Measurements from ENCODE around the gene RPS17.
"Not testable (repeated sequence)": the region's sequence is repeated elsewhere in the genome, so short reads cannot be mapped to it uniquely, and the experiment has no call there.

Gene RPS17

GRCh38 chr15:82548700-82549099, 8.4 kb upstream of the RPS17 start:
- H3K4me3 ChIP-seq (ENCODE audit: low read depth, low read length): no peak overlapping the region

DNA sequence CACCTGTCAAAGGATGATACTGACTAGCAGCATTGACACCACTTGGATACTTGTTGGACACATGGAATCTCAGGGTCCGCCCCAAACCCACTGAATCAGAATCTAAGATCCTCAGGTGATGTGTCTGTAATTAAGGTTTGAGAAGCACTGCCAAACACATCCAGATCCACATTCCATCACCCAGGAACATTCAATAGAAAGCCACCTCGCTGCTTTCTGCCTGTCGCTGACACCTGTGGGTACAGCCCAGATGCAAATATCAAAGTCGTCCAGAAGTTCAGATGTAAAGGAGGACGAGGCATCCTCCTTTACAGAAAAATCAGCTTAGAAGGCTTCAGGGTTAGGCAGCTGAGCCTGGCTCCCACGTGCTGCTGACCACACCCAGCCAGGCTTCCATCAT, 5.2 kb upstream of the RPS17 start:
- no peak overlapping the region for H3K4me3 ChIP-seq (ENCODE audit: low read depth, low read length)

- no peak overlapping the region for H3K4me3 ChIP-seq (ENCODE audit: low read depth, low read length)
These were observed 4.7 kb upstream of the RPS17 start for GRCh38 chr15:82545002-82545401.

GRCh38 chr15:82544431-82544830, 4.2 kb upstream of the RPS17 start:
- no peak overlapping the region for H3K4me3 ChIP-seq (ENCODE audit: low read depth, low read length)

DNA sequence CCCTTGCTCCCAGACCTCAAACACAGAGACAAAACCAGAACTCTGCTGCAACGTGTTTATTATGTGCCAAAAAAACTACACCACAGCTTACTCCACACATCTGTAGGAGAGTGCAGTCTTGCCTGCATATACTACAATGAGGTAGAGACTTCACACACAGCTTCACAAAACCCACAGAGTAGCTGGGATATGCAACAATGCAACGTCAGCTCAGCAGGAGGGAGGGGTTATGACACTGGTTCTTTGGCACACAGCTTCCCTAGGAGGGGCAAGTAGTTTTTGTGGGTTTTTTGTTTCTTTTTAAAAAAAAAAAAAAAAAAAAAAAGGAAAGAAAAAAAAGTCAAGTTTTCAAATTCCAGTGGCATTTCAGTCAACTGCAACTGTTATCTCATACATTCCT, 2.9 kb upstream of the RPS17 start:
- no peak overlapping the region for H3K4me3 ChIP-seq (ENCODE audit: low read depth, low read length)

DNA sequence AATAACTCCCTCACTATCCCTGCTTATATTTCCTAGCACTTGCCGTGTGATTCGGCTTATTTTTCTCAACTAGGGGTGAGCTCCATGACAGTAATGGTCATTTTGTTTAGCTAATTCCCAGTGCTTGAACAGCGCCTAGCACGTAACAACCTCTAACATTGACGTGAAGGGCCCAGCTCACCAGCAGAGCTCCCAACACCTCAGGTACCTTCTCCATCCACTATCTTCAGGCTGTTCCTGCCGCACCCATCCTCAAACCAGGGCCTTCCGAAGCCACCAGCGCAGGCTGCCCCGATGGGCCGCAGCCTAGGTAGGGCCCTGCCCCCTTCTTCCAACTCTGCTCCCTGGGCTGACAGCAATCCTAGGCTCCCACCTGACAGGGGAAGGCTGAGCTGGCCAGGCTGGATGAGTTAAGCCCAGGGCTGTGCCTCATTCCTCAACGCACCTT, 751 bp upstream of the RPS17 start:
- peak overlapping the region; percentile 99 for H3K4me3 ChIP-seq (ENCODE audit: low read depth, low read length)

GRCh38 chr15:82539691-82540054, 584 bp downstream of the RPS17 start:
- H3K4me3 ChIP-seq (ENCODE audit: low read depth, low read length): peak overlapping the region; percentile 99

GRCh38 chr15:82538961-82539690, 1.1 kb downstream of the RPS17 start:
- H3K4me3 ChIP-seq (ENCODE audit: low read depth, low read length): peak overlapping the region; percentile 99

- H3K4me3 ChIP-seq (ENCODE audit: low read depth, low read length): no peak overlapping the region
These were observed 2.8 kb downstream of the RPS17 start for GRCh38 chr15:82537351-82537908.

DNA sequence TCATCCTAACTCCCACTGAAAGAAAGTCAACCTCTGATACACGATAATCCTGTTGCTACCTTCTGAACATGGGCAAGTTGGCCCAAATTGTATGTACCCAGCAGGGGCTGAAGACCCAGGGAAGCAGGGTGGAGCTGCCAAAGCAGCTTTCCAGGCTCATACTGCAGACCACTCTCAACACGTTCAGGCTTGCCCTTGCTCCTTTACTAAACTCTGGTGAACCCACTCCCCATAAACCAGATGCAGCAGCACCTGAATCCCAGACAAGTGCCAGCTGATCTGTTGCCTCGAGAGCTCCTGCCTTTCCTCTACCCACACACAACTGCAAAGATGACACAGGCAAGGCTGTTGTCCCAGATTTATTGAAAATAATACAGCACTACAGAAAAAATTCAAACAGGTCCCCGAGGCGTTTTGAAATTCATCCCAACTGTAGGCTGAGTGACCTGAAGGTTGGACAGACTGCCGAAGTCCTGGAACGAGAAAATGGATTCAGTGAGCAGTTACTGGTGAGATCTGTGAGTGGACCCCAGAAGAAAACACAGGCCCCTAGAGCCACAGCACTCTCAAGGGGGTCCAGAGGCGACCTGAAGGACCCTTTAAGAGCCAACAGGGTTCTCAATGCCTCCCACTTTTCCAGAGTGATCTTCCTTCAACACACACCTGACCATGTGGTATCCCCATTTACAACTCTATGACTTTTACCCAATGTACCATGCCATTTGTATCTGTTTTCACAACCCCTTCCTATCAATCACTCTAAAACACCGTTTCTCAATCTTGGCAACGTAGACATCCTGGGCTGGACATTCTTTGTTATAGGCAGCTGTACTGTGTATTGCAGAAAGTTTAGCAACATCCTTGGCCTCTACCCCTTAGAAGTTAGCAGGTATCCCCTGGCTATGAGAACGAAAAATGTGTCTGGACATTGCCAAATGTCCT, 3.6 kb downstream of the RPS17 start:
- no peak overlapping the region for H3K4me3 ChIP-seq (ENCODE audit: low read depth, low read length)

DNA sequence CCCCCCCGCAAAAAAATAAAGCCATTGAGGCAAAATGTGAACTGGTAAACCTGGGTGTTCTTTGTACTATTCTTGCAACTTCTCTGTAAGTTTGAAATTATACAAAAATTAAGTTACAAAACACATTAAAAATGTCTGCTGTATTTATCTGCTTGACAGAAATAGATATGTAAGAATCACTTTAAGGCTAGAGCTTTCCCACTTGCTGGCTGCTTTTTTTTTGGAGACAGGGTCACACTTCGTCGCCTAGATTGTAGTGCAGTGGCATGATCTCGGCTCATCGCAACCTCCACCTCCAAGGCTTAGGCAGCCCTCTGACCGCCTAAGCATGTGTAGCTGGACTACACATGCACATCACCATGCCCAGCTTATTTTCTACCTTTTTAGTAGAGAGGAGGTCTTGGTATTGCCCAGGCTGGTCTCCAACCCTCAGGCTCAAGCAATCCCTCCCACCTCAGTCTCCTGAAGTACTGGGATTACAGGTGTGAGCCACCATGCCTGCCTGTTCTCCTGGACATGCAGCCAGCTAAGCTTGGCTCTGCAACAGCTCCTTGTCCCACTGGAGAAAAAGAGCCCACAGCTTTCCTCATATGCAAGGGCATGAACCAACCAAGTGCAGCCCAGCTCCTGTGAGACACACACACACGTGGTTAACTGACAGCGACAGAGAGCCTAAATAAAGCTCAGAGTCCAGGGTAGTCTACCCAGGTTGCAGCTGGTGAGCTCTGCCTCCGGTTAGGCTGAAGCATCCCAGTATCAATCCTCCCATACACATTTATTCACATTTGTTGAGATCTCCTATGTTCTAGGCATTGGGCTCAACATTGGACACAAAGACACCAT, 4.5 kb downstream of the RPS17 start:
- H3K4me3 ChIP-seq (ENCODE audit: low read depth, low read length): no peak overlapping the region

DNA sequence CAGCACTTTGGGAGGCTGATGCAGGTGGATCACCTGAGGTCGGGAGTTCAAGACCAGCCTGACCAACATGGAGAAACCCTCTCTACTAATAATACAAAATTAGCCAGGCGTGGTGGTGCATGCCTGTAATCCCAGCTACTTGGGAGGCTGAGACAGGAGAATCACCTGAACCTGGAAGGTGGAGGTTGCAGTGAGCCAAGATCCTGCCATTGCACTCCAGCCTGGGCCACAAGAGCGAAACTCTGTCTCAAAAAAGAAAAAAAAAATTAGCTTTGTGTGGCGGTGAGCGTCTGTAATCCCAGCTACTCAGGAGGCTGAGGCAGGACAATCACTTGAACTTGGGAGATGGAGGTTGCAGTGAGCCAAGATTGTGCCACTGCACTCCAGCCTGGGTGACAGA, 5.1 kb downstream of the RPS17 start:
- not testable (repeated sequence) for H3K4me3 ChIP-seq (ENCODE audit: low read depth, low read length)

GRCh38 chr15:82534457-82534861, 5.8 kb downstream of the RPS17 start:
- not testable (repeated sequence) for H3K4me3 ChIP-seq (ENCODE audit: low read depth, low read length)

- no peak overlapping the region for H3K4me3 ChIP-seq (ENCODE audit: low read depth, low read length)
These were observed 6.5 kb downstream of the RPS17 start for GRCh38 chr15:82533801-82534200.

DNA sequence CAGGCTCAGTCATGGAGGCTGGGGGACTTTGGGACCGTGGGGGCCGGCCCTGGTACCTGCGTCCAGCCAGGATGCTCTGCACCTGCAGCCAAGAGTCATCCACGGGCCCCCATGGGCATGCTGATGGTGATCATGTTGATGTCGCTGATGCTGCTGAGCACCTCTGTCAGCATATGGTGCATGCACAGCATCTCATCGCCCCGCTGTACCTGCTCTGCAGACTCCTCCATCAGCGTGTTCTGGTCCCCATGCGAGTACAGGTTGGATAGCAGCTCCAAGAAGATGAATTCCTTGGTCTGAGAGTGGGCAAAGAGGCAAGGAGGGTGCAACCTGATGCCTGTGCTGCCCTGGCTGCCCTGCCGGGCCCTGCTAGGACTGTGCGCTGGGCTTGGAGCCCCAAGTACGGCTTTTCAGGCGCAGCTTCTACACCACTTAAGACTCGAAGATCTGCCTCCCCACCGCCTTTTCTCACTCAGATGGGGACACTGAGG, 7.2 kb downstream of the RPS17 start:
- H3K4me3 ChIP-seq (ENCODE audit: low read depth, low read length): no peak overlapping the region

DNA sequence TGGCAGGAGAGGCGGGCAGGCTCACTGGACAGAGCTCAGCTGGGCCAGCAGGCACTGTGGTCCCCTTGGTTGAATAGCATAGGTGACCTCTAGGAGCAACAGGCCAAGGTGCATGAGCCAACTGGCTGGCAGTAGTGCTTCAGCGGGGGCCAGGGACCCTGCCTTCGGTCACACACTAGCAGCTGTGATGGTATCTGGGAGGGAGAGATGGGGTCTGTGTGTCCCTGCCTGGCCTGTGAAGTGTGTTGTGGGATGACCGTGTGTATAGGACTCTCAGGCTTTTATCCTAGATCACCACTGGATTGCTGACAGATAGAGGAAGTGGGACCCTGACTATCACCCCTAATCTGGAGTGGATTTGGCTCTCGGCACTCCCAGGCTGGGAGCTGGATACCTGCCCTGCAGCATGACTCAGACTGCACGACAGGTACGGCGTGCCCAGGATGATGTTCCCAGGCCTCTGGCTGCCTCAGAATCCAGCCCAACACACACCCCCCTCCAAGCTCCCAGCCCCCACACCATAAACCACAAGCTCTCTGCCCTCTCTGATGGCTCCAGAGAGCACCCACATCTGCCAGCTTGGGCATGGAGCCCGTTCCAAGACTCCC, 7.8 kb downstream of the RPS17 start:
- H3K4me3 ChIP-seq (ENCODE audit: low read depth, low read length): no peak overlapping the region

GRCh38 chr15:82531496-82532382, 8.5 kb downstream of the RPS17 start:
- no peak overlapping the region for H3K4me3 ChIP-seq (ENCODE audit: low read depth, low read length)

DNA sequence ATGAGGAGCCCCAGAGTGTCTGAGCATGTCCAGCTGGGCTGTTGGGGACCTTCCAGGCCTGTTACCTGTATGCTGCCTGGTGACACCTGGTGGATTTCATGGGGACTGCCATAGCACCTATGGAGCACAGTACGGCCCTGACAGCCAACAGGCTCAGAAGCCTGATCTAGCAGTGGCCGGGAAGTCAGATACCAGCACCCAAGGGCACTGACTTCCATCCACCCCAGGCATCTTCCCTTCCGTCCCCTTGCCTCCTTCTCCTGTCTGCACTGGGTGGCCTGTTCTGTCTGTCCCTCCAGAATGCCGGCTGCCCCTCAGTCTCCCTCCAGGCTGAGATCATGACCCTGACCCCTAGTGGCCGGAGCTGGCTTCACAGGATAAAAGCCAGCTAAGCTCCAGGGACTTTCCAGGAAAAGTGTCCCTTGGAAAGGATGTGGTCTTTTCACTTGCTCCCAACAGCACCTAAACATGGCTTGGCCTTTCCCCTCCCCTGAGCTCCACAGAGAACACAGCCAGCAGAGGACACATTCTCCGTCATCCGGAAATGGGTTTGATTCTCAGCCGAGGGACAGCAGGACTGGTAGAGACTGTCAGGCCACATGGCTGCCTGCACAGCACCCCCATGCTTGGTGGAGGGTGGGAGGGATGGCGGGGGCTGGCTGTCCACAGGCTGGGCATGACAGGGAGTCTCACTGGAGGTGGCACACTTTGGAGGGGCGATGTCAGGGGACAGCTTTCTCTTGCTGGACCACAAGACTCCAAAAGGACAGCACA, 9.5 kb downstream of the RPS17 start:
- no peak overlapping the region for H3K4me3 ChIP-seq (ENCODE audit: low read depth, low read length)

GRCh38 chr15:82530006-82530405, 10.3 kb downstream of the RPS17 start:
- H3K4me3 ChIP-seq (ENCODE audit: low read depth, low read length): no peak overlapping the region

Data from iPS-11a (cell line).